Measurements from ENCODE around the gene SLC19A1.

SLC19A1 gene

DNA sequence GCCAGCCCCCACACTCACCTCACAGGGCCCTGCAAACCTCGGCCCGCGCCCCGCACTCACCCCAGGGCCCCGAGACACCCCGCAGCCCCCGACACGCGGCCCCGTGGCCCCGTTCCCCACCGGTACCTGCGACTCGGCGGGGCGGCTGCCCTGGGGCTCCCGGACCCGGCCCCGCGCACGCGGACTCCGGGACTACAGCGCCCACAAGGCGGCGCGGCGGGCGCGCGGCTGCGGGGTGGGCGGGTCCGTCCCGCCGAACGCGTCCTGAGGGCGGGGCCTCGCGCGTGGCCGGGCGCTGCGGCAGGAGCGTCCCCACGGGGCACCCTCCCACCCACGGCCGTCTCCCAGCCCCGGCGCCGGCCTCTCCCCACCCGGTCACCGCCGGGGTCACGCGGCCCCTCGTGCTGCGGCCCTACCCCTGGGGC lies at the start of gene SLC19A1:
SLC19A1 (minus strand) TSS at position 199 of the 425 bp plus-strand sequence. CDS start 4,481 bp downstream, outside the sequence.
- peak; percentile 52 for DNase-seq (ENCODE audit: low read depth)

DNA sequence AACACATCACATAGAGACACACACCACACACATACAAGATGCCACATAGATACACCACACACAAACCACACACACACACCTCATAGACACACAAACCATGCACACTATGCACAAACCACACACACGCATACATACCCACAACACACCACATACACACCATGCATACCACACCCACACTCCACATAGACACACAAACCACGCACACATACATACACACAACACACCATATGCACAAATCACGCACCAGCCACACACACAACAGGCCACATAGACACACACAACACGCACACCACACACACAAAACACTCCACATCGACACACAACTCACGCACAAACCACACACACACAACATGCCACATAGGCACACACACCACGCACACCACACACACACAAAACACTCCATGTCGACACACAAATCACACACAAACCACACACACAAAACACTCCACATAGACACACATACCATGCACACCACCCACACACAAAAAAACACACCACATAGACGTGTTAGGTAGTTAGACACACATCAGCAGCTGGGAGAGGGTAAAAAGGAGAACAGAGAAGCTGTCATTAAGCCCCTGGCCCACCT lies 49.5 kb upstream of the SLC19A1 start:
- DNase-seq (ENCODE audit: low read depth), result no peak

DNA sequence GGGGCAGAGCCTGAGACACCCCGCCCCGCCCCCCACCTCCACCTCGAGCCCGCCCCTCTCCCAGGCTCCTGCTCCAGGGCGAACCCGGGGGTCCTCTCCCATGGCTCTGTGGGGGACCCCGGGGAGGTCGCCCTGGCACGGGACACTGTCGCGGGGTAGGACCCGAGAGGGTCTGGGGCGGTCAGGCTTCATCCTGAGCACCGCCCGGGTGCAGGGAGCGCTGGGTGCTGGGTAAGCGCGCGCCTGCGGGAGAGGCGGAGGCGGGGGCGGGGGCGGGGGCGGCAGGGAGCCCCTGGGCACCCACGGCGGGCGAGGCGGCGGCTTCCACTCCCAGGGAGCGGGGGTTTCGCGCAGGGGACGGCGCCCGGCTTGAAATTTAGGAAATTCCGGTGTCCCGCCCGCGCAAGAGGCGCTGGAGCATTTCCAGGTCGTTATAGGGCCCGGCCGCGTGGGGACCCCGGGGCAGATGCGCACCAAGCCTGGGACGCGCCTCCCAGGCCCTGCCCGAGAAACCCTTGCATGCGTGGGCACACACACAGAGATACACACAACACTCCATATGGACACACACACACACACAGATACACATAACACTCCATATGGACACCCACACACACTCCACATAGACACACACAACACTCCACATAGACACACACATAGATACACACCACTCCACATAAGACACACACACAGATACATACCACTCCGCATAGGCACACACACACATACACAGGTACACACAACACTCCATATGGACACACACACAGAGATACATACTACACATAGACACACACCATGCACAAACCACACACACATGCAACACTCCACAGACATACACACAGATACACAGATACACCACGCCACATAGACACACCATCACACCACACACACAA lies 48.7 kb upstream of the SLC19A1 start:
- peak; percentile 25 for DNase-seq (ENCODE audit: low read depth)

DNA sequence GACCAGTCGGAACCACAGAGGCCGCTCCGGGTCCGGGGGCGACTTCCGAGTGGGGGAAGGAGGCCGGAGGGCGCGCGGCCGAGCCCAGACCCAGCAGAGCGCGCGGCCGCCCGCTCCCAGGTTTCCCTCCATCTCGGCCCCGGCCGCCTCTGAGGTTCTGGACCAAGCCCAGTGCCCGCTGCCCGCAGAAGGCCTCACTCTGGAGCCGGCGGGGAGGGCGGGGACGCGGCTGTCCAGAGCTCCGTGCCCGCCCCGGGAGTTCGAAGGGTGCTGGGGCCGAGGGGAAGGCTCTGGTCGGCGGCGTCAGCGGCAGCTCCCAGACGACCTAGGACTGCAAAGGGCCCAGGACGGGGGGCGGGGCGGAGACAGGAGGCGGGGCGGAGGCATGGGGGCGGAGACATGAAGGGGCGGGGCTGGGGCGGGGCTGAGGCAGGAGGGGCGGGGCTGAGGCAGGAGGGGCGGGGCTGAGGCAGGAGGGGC lies 48.0 kb upstream of the SLC19A1 start:
- peak; percentile 45 for DNase-seq (ENCODE audit: low read depth)

DNA sequence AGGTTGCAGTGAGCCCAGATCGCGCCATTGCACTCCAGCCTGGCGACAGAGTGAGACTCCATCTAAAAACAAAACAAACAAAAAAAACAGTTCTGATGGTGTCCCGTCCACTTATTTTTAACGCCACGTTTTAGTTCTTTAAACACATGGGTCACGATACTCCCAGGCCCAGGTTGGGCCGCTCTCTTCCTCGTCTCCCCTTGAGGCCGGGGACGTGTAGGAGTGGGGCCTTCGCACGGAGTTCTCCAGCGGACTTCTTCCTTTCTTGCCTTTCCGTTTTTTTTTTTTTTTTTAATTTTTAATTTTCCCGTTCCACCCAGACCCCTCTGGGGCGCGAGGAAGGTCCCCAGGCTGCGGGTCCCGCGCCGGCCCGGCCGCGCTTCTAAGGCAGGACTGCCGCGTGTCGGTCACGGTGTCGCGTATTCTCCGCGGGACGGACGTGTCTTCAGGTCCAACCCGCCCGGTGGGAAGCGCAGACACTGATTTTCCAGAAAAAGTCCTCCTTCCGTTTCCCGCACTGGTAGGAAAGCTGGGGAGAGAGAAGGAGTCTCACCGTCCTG lies 47.5 kb upstream of the SLC19A1 start:
- DNase-seq (ENCODE audit: low read depth), result no peak

DNA sequence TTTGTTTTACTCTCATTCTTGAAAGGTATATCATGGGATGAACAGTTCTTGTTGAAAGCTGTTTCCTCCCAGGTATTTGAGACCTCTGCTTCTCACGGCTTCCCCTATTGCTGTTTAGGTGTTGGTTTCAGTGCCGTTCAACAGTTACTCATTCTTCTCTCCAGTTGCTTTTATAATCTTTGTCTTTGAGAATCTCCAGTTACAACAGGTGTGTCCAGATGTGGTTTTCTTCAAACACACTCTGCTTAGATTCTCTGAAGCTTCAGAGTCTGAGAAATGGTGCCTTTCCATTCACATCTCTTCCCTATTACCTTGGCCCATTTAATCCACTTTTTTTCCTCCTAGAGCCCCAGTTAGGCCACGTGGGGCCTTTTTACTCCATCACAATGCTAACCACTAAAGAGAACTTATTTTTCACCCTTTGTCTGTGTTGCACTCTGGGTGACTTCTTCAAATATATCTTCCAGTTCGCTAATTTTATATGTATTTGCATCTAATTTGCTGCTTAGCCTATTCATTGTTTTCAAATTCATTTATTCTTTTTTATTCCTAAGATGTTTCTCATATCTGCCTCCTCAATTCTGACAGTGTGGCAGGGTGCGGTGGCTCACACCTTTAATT lies 46.7 kb upstream of the SLC19A1 start:
- DNase-seq (ENCODE audit: low read depth), result no peak

DNA sequence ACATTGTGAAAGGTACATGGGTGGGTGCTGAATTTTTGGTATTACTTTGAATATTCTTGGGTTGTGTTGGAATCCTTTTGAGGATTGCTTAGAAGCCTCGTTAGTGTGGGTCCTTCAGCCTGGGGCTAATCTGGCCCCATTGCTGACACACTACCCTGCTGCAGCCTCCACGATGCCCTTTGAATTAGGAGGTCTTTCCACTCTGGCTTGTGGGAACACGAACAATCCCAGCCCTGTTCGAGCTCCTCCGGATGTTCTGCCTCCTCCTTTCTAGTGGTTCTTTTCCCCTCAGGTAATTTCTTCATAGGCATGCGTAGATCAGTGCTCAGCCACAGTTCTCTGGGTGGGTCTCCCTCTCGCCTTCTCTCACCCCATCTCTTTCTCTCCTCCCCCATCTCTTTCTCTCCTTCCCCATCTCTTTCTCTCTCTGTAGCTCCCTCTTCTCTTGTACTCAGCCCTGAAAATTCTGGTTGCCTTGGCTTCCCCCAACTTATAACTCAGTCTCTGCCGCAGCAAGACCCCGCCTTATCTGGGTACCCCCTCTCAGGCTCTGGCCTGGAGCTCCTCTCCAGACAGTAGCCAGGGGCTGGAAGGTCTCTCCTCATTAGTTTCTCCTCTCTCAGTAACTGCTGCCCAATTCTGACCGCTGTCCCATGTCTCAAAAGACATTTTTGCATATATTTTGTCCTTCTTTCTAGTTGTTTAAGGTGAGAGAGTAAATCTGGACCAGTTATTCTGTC lies 46.0 kb upstream of the SLC19A1 start:
- no peak for DNase-seq (ENCODE audit: low read depth)

DNA sequence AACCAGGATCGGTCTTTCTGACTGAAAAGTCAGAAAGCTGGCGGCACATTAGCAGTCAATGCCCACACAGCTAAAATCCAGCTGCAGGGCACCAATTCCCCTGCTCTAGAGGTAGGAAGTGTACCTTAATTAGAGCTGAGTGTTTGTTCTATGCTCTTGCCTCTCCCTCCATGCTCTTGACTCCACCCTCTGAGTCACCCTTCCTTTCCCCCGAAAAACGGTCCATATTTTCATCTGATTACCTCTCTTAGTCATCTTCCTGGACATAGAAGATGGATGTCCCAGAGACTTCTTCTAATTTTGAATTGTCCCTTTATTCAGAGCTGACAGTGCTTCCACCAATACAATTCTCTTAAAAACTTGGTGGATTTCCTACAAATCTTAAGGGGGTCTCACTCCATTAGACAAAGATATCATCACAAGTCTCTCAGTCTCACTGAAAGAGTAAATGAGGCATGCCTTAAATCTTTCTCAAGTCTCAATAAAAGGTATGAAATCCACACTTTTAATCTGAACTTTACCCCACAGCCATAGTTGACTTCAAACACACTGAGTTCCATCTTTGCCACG lies 44.1 kb upstream of the SLC19A1 start:
- no peak for DNase-seq (ENCODE audit: low read depth)

DNA sequence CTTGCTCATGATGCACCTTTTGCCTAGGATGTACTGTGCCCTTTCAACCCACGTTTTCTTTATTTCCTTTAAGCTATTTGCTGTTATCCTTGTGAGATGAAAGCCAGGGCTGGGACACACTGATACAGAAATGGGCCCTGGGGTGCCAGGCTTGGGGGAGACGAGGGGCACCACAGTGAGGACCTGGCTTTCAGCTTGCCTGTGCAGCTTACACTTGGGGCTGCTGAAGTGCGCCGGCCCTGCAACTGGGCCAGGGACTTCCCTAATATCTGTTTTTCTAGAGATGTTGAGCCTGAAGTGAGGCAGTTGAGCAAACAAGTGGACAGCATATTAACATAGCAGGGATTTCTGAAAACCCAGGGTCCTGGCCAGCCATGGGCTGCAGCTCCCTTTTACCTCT lies 42.5 kb upstream of the SLC19A1 start:
- no peak for DNase-seq (ENCODE audit: low read depth)

DNA sequence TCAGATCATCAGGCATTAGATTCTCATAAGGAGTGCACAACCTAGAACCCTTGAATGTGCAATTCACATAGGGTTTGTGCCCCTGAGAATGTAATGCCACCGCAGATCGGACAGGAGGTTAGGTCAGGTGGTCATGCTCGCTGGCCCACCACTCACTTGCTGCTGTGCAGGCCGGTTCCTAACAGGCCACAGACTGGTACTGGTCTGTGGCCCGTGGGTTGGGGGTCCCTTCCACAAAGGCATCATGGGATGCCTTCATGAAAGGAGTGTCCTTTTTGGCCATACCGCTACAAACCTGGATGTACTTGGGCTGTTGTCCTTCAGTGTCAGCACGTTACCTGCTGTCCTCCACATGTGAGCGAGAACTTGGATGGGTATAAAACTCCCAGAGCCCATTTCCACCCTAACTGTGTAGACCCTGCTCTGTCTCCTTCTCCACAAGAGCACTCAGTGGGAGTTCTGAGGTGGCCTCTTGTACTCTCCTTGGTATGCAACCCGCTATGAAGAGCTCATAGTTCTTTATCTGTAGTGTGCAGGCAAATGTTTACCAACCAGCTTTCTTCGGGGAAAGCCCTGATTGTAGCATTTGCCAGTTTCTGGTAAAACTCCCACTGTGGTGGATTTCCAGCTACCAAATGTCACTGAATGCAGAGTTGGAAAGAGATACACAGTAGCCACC lies 41.7 kb upstream of the SLC19A1 start:
- DNase-seq (ENCODE audit: low read depth), result no peak

DNA sequence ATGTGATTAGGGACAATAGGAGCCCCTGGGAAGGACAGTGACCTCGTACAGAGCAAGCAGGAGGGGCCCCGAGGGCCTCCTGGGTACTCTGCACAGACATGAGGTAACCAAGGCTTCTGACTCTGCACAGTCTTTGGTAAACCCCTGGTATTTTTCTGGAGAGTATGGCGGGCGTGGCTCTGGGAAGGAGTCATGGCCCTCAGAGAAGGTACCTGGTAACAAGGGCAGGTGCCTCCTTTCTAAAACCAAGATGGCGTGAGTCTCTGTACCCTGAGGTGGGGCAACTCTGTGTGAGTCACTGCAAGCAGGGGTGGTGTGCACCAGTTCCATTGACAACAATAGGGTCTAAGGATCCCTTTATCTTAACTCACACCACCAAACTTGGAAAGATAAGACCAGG lies 39.9 kb upstream of the SLC19A1 start:
- DNase-seq (ENCODE audit: low read depth), result no peak

DNA sequence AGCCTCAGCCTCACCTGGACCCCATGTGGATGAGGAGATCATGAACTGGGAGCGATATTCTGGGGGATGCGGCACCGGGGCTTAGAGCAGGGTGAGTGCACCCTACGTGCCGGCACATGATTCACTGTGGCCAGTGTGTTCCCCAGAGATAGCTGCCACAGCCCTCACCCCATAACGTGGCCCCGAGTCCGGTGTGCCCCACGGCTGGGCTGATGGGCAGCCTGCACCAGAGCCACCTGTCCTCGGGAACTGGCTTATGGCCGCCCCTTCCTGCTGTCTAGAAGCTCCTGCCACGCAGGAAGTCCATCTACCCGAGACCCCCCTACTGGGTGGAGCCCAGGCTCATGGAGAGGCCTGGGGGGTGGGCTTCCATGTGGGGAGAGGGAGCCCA lies 39.1 kb upstream of the SLC19A1 start:
- no peak for DNase-seq (ENCODE audit: low read depth)

DNA sequence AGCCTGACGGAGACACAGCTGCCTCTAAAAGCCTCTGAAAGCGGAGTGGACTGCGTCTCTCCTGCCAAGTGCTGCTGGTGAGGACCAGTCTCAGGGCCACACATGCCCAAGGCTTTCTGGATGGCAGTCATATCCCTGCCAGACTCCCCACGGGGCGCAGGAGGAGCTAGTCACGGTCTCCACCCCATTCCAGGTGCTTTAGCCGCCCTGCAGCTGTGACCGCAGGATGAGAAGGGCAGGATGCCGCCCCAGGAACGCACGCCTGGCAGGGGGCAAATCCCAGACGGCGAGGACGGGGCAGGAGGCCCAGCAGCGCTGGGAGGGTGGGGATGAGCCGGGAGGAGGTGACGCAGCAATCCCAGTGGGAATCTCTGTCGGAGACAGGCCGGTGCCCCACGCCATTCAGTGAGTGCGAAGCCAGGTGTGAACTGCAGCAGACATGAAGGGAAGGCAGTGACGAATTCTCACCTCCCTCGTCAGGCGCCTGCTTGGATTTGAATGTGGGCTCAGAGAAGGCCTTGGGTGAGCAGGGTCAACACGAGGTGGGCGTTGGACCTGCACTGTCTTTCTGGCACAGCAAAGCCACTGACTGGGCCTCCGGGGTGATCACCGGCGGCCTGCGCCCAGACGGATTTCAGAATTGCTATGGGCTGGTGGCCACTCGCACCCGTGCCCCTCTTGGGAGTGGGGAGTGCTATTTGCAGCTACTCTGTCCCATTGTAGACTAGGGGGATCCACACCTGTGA lies 38.5 kb upstream of the SLC19A1 start:
- no peak for DNase-seq (ENCODE audit: low read depth)

DNA sequence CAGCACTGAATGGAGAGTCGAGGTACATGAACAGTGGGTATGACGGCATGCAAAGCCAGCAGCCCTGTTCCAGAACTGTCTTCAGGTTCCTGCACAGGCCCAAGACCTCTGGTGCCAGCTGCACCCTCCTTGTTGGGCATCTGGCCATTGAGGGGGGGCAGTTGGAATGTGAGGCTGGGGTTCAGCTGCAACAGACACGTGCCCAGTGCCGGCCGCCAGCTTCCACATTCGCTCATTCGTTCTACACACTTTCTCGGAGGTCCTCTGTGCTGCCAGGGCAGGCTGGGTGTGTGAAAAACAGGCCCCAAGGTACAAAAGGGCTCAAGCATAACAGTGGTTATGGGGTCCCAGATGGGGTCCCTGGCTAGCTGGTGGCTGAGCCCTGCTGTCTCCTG lies 37.9 kb upstream of the SLC19A1 start:
- no peak for DNase-seq (ENCODE audit: low read depth)

DNA sequence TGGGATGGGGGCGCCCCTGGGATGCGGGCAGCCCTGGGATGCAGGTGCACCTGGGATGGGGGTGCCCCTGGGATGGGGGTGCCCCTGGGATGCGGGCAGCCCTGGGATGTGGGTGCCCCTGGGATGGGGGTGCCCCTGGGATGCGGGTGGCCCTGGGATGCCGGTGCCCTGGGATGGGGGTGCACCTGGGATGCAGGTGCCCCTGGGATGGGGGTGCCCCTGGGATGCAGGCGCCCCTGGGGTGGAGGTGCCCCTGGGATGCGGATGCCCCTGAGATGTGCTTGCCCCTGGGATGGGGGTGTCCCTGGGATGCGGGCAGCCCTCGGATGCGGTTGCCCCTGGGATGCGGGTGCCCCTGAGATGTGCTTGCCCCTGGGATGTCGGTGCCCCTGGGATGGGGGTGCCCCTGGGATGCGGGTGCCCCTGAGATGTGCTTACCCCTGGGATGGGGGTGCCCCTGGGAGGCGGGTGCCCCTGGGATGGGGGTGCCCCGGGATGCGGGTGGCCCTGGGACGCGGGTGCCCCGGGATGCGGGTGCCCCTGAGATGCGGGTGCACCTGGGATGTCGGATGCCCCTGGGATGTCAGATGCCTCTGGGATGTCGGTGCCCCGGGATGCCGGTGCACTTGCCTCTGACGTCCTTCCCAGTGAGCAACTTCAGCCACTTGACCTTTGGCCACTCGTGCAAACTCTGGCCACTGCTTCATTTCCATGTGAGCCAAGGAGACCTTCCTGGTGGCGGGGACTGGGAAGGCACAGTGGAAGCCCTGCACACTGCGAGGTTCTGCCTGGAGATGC lies 37.3 kb upstream of the SLC19A1 start:
- DNase-seq (ENCODE audit: low read depth), result no peak

DNA sequence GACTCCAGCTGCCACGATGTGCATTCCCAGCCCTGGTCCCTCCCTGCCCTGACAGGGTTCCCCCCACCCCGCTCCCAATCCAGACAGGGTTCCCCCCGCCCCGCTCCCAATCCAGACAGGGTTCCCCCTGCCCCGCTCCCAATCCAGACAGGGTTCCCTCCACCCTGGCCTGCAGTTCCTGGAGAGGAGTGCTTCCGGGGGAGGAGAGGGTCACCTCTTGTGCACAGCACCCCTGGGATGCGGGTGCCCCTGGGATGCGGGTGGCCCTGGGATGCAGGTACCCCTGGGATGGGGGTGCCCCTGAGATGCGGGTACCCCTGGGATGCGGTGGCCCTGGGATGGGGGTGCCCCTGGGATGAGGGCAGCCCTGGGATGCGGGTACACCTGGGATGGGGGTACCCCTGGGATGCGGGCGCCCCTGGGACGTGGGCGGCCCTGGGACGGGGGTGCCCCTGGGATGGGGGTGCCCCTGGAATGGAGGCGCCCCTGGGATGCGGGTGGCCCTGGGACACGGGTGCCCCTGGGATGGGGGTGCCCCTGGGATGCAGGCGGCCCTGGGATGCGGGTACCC lies 36.7 kb upstream of the SLC19A1 start:
- DNase-seq (ENCODE audit: low read depth), result no peak

DNA sequence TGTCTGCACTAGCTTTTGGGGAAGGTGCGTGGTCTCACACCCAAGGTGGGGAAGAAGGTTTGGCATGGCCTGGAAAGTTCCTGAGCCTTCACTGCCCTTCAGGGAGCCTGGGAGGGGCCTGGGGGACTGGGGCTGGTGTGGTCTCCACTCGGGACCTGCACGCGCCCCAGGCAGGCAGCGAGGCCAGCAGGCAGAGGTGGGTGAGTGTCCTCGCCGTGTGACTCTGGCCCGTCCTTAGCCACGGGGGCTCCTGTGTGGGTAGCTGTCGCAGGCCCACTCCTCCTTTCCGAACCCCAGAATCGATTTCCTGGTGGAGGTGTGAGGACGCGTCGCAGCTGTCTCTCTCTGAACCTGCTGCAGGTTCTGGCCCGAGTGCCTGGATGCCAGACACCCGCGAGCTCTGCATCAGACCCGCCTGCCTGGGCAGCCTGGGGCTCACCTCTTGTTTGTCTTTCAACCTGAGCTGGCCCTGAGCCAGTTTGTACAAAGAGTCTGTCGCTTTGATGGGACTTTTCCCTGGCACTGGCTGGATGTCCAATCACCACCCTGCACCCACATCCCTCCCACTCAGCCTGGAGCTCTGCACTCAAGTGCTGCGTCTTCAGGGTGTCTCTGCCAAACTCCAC lies 36.0 kb upstream of the SLC19A1 start:
- no peak for DNase-seq (ENCODE audit: low read depth)

DNA sequence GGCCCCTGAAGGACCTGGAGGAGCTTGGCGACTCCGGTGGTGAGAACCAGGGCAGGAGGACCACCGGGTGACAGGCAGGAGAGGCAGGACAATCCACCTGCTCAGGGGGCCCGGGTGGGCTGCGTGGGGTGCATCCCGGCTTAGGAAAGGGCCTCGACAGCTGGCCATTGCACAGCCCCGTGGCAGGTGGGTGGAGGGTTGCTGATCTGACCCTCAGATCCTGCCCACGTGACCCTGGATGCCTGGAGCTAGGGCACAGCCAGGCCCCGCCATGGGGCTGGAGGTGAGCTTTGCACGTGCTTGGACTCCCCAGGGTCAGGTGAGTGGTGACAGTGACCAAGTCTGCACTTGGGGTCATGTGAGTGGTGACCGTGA lies 35.5 kb upstream of the SLC19A1 start:
- no peak for DNase-seq (ENCODE audit: low read depth)
